Stimulated activated CD4-positive, alpha-beta T cell treated with anti-CD3 and anti-CD28 coated beads, Interleukin-12 subunit alpha, Interleukin-12 subunit beta, amount 100 ng/mL, for 4 hours (primary cell): Measurements from ENCODE around the gene PNKD.

ENCODE experiments used
- DNase-seq: peaks from one replicate; pipeline ENCODE4 v3.0.0-alpha.2; 2020

PNKD gene

DNA sequence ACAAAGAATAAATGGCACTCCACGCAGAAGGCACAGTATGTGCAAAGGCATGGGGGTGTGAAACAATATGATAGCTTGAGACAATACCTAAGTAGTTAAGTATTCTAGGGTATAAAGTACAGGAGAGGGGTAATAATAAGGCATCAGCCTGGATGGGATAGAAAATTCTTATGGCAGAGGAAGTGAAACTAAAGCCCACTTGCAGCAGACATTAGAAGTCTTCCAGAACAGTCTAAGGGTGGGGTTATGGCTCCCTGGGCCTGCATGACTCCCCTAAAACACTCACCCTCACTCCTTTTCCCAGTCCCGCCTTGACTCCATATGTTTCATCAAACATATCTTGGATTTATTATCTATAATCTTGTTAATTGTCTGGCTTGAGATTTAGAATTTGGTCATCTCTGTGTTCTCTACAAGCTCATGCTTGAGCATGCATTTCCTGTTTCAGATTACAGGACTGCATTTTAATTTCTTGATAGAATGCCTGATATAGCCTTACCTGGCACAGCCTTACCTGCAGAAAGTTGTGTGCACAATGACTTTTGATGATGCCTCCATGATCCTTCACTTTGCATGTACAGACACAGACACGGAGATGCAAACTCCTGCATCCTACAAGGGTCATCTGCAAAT, 50.5 kb downstream of the PNKD start:
- no peak for DNase-seq

- peak; percentile 44 for DNase-seq
Observed at GRCh38 chr2:218322768-218323525, 52.6 kb downstream of the PNKD start.

- no peak for DNase-seq
Observed at GRCh38 chr2:218323526-218324472, 53.5 kb downstream of the PNKD start.

DNA sequence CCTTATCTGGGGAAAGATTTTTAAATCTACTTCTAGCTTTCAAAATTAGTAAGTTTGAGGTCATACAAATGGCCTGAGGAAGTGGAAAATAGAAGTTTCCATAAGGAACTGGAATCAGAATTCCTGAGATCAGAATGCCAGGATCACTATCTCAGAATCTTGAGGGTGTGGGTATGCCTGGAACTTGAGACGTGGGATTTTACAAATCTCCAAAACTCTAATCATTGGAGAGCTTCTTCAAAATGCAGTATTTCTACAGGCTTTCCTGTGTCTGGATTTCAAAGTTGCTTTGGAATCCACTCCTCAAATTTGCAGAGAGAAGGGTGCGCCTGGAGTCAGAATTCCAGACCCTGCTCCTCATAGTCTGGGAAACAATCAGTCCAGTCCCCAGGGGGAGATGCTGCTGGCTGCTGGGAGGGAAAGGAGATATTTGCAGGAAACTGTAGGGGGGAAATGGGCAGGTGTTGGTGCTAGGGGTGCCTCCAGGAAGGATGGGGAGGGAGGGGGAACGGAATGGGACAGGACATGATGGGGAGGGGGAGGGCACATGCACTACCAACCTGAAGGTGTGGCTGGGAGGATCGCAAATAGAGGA, 55.3 kb downstream of the PNKD start:
- no peak for DNase-seq

DNA sequence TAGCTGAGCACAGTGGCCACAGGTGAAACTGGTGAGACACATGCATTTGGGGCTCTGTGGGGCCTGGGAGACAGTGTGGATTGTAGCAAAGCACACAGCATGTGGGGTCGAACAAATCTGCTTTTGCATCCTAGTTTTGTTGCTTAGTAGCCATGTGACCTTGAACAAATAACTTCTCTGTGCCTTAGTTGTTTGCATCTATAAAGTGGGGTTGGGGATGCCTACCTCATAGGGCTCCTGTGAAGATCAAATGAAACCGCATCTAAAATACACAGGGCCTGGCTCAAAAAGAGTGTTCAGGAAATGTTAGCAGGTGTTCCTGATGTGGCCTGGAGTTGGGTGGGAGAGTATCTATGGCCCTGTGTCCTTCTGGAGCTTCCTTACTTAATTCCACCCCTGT, 56.0 kb downstream of the PNKD start:
- no peak for DNase-seq

- DNase-seq = no peak
Observed at GRCh38 chr2:218327451-218328210, 57.3 kb downstream of the PNKD start.

DNA sequence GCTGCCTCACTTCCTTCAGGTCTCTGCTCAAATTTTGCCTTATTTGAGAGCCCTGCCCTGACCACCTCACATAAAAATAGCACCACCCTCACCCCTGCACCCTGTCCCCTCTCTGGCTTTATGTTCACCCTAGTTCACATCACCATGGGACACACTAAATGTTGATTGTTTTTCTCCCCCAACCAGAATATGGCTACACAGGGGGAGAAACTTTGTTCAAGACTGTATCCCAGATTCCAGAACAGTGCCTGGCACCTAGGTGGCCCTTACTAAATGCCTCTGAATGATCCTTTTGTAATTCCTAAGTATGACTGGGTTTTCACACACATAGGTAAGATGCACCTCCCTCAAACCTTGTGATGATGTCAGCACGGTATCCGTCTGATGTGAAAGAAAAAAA, 58.0 kb downstream of the PNKD start:
- DNase-seq = no peak

- no peak for DNase-seq
Observed at GRCh38 chr2:218329027-218329825, 58.9 kb downstream of the PNKD start.

DNA sequence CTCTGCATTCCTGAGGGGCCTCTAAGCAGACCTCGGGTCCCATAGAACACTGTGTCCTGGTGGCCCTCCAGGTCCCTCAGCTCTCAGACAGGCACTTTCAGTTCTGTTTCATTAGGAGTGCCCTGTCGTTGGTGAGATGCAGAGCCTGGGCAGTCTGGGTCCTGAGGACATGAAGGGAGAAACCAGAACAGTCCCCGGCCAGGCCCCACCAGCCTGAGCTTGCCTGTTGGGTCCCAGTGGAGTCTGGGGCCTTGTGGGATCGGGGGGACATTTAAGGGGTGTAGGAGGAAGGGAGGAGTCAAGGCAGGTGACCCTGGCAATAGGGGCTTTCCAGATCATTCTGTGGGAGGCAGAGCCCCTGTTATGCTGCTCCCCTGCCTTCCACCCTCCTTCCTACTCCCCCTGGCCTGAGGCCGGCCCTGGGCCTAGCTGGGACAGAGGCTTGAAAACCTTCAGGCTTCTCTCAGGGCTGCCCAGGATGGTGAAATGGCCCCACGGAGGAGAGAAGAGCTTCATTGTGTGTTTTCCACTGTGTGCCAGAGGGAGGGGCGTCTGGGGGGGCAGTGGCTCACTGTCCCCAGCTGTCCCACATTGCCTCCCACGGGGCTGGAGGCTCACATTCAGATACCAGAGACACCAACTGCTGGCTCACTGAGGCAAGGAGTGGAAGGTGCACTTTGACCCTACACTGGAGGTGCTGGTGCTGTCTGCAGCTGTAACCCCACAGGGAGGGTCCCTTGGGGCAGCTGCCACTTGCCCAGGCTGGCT, 59.7 kb downstream of the PNKD start:
- no peak for DNase-seq

GRCh38 chr2:218331745-218332144, 61.4 kb downstream of the PNKD start:
- no peak for DNase-seq

DNA sequence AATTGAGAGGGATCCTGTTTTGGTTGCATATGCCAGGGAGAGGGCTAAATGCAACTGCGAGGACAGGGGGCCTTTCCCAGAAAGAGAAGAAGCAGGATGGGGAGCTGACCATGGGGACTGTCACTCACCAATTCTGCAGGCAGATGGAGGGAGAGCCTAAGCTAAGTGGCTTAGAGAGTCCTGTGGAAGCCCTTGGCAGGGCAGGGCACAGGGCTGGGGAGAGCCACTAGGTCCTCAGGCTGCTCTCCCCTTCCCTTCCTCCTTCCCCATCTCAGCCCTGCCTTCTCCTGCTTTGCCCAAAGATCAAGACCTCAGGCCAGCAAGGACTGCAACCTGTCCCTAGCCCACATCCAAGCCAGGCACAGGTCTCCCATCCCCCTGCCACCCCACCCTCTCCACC, 62.0 kb downstream of the PNKD start:
- DNase-seq = no peak

- no peak for DNase-seq
Observed at GRCh38 chr2:218332920-218333645, 62.8 kb downstream of the PNKD start.

GRCh38 chr2:218334531-218334930, 64.2 kb downstream of the PNKD start:
- DNase-seq = no peak

DNA sequence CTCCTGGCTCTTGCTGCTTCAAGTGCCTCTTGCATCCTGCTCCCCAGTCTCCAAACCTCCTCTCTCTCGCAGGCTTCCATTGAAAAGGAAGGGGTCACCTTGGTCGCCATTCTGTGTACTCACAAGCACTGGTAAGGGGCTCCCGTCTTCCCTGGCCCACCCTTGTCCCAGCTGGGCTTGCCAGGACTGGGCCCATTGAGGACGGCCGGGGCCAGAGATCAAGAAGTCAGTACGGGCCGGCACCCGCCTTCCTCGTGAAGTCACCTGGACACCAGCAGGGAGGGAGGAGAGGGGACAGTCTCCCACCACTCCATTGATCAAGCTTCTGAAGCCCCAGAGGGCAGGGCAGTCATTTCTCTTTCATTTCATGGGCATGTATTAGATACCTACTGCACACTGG, 70.3 kb downstream of the PNKD start:
- no peak for DNase-seq

DNA sequence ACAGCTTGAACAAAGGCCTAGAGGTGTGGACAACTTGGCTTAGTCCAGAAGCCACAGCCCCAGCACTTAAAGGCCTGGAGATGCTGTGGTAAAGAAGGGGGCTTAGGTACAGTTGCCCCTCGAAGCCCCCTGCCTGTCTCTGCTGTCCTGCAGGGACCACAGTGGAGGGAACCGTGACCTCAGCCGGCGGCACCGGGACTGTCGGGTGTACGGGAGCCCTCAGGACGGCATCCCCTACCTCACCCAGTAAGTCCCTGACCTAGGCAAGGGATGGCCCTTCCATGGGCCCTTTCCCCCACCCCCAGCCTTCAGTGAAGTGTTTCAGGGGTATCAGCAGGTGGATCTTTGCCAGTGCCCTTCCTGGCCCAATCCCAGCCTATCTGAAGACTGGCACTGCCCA, 71.1 kb downstream of the PNKD start:
- DNase-seq = no peak

- no peak for DNase-seq
Observed at GRCh38 chr2:218342837-218343236, 72.5 kb downstream of the PNKD start.

DNA sequence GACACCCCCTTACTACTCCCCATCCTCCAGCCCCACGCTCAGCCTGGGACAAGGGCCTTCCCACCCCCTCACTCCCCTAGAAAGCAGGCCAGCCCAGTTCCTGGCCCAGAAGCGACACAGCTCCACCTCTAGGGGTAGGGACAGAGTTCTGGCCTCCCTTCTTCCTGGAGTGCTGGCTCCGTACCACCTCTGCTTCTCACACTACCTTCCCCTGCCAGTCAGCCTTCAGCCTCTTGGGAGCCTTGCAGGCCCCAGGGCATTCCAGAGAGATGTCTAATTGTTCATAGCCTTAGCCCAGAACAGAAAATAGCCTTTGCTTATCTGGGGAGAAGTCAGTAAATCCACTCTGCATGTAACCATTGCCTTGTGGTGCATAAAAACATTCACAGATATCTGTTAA, 73.3 kb downstream of the PNKD start:
- DNase-seq = no peak

DNA sequence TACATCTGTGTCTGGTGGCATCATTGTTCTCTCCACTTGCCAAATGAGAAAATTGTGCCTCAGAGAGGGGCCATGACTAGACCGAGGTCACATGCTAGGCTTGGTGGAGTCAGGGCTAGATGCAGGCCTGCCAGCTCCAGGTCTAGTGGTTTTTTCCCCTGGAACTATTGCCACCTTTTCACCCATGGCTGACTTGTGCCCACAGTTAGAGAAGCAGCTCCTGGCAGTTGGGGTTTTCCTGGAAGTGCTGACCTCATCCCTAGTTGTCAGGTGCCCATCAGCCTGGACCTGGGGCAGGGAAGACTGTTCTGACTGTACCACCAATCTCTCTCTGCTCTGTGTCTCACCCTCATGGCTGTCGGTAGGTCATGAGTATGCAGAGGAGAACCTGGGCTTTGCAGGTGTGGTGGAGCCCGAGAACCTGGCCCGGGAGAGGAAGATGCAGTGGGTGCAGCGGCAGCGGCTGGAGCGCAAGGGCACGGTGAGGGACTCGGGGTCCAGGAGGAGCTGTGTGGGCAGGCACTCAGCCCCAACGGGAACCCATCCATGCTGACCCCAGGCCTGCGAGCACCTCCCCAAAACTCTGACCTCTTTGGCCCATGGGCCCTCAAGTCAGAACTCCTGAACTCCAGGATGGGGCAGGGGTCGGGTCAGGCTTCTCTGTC, 73.9 kb downstream of the PNKD start:
- no peak for DNase-seq

- no peak for DNase-seq
Observed at GRCh38 chr2:218344755-218345417, 74.6 kb downstream of the PNKD start.
